Brain microvascular endothelial cell (primary cell): ENCODE results near the gene PCBP3.

Experiments used
- DNase-seq: peaks from one replicate; pipeline ENCODE4 v3.0.0-alpha.2; 2020
- H3K27ac ChIP-seq: fragments of 250-450 bp; sonication (Bioruptor Pico); 2 replicates; pipeline ENCODE4 v1.5.1; 2020; ENCODE audit warnings: mild to moderate bottlenecking, moderate library complexity
- H3K27me3 ChIP-seq: fragments of 250-450 bp; sonication (Bioruptor Pico); replicated peaks from 2 replicates; pipeline ENCODE4 v1.5.1; 2020; ENCODE audit warnings: mild to moderate bottlenecking
- H3K36me3 ChIP-seq: fragments of 250-450 bp; sonication (Bioruptor Pico); replicated peaks from 2 replicates; pipeline ENCODE4 v1.5.1; 2020; ENCODE audit warnings: mild to moderate bottlenecking
- H3K4me3 ChIP-seq: 2 replicates; pipeline ENCODE4 v1.5.1; 2011; ENCODE audit warnings: low read depth, mild to moderate bottlenecking, control low read depth, low read length, moderate library complexity
- in situ Hi-C: cut with HindIII; loops from 2 replicates; pipeline ENCODE4 v1.10.0; 2017; ENCODE audit warnings: low sequenced_read_pairs, low pct_ligation_motif_present
- TF ChIP-seq, protein P1 (sequence below): IDR thresholded peaks from 2 replicates; pipeline ENCODE4 v1.5.1; 2011; ENCODE audit warnings: low read depth, mild to moderate bottlenecking, moderate library complexity, low read length, control low read depth, inconsistent platforms; ENCODE audit errors: missing control alignments

PCBP3 gene

DNA sequence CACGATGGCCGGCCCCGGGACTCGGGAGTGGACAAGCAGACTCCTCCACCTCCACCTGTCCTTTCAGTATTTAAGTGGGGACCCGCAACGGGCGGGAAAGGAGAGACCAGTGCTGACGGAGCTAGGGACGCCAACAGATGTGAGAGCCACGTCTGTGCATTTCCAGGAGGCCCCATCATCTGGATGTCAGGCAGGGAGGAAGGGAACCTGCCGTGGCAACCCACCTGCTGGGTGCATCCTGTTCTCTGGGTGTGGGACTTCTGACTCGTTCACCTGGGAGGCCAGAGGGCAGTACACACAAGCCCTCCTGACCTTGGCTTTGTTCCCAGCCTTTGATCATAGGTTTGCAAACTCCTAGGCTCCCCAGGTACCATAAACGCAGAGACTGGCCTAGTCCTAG, 5.6 kb upstream of the PCBP3 start:
- Histone ChIP-seq H3K27me3 (no peaks in the 10 kb centered on the region), H3K36me3 (no peaks in the 10 kb centered on the region), H3K4me3 (no peak overlapping the region), H3K27ac (no peak overlapping the region)
- DNase-seq = no peak
- in situ Hi-C loops = no loop called here
- TF ChIP-seq, protein P1, sequence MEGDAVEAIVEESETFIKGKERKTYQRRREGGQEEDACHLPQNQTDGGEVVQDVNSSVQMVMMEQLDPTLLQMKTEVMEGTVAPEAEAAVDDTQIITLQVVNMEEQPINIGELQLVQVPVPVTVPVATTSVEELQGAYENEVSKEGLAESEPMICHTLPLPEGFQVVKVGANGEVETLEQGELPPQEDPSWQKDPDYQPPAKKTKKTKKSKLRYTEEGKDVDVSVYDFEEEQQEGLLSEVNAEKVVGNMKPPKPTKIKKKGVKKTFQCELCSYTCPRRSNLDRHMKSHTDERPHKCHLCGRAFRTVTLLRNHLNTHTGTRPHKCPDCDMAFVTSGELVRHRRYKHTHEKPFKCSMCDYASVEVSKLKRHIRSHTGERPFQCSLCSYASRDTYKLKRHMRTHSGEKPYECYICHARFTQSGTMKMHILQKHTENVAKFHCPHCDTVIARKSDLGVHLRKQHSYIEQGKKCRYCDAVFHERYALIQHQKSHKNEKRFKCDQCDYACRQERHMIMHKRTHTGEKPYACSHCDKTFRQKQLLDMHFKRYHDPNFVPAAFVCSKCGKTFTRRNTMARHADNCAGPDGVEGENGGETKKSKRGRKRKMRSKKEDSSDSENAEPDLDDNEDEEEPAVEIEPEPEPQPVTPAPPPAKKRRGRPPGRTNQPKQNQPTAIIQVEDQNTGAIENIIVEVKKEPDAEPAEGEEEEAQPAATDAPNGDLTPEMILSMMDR = no peak

DNA sequence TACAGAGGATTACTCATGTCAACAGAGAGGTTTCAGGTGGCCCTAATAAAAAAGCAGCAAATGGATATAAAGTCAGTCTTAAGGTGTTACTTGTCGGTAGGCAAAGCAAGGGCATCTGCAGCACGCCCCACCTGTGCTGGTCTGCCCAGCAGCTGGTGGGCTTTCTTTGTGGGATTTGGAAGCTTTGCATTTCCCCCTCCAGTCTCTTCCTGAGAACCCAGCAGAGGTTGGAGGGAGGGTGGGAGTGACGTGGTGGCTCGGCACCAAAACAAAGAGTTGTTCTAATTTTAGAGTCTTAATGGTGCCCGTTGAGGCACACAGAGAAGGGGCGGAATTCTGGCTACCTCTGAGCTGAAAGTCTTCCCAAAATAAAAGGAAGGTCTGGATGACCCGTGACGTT, 4.8 kb upstream of the PCBP3 start:
- H3K27me3 ChIP-seq = no peaks in the 10 kb centered on the region
- H3K27ac ChIP-seq = no peak overlapping the region
- DNase-seq = no peak
- H3K36me3 ChIP-seq = no peaks in the 10 kb centered on the region
- no peak overlapping the region for H3K4me3 ChIP-seq
- TF ChIP-seq, protein P1 = no peak
- in situ Hi-C loops = no loop called here

DNA sequence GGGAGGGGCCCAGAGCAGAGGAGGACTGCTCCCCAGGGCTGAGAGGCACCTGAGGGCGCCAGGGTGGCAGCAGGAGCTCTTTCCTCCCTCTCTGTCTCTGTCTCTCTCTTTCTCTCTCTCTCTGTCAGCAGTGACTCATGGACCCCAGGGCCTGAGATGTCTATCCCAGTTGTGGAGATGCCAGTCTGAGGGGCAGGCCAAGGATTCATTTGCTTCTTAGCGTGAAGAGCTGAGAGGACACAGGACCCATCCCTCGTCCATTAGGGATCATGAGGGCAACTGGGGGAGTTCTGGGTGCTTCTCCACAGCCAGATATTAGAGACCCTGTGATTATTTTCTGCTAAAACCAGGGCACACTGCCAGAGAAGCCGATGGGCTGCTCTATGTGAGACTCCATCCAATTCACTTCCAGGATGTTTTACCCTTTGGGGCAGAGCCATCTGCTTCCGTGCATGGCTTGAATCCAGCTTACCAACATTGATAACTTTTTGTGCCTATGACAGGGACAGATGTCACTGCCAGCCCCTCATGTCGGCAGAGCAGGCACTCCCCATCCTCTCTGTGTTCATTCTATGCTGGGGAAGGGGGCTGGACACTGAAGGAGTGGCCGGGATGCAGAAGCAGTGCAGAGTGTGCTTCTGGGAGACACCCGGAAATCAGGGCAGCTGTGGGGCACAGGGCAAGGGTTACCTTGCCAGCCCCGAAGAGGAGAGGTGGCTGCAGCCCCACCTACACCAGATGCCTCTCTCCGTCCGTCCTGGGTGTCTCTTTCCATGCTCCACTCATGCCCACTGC, 4.1 kb upstream of the PCBP3 start:
- Histone ChIP-seq H3K27me3 (no peaks in the 10 kb centered on the region), H3K4me3 (no peak overlapping the region), H3K36me3 (no peaks in the 10 kb centered on the region), H3K27ac (no peak overlapping the region)
- DNase-seq = no peak
- in situ Hi-C loops = no loop called here
- TF ChIP-seq, protein P1 = no peak

DNA sequence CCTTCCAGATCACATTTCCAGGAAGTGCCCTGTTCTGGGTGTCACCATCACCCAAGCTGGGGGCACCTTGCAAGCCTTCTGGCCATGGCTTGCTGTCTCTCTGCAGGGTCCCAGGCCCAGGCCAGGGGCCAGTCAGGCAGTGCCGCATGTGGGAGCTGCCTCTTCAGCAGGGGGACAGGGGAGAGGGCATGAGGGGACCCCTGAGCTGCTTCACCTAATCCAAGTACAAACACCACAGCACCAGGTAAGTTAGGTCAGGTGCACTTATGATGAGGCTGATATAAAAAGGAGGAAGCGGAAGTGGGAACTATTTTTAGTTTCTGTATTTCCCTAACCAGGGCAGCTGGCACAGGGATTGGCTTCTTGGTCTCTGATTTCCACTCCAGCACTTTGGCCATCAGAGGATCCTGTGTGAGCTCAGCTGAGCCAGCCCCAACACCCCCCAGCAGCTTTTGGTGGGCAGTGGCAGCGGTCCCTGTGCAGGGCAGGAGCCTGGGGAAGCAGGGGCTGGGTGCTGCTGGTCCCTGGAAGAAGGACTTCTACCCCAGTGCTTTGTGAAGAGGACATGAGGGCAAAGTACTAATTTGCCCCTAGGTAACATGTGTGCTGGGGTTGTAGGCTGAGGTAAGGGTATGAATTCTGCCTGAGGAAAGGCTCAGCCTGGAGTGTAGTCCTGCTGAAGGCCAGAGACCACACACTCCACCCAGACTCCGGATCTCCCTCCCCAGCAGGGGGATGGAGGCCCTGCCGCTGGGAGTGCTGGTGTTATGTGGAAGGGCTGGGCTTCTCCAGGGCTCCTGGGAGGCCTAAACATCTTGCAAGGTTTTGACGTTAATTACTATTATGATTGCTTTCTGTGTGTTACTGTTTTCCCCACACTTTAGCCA, 3.3 kb upstream of the PCBP3 start:
- in situ Hi-C loops = no loop called here
- H3K4me3 ChIP-seq = no peak overlapping the region
- TF ChIP-seq, protein P1 = no peak
- no peaks in the 10 kb centered on the region for H3K27me3 ChIP-seq
- DNase-seq = no peak
- peak overlapping the region; percentile 10 for H3K27ac ChIP-seq
- no peaks in the 10 kb centered on the region for H3K36me3 ChIP-seq

DNA sequence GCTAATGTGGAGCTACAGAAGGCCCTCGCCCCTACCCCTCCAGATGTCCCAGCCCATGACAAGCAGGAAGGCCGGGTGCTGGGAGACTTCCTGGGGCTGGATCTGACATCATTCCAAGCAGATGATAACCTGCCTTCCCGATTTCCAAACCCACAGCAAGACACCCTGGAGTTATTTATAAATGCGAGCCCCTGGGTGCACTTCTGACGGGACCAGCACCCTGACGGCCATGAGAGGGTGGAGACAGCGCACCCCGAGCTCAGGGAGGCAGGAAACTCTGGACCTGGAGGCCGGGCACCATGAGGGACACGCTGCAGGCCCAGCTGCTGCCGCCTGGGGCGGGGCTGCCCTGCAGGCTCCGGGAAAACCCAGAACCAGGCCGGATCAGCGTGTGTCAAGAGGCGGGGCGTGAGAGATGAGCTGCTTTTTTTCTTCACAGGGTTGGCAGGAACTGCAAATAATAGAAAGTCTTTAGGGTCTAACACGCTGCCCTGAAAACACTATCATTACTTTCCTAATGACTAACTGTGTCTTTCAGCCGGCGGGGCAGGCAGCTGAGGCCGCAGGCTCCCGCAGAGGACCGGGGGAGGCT, 2.5 kb upstream of the PCBP3 start:
- in situ Hi-C loops = no loop called here
- peak overlapping the region; percentile 10 for H3K27ac ChIP-seq
- TF ChIP-seq, protein P1 = peak; percentile 47
- H3K27me3 ChIP-seq = no peaks in the 10 kb centered on the region
- no peak overlapping the region for H3K4me3 ChIP-seq
- peak; percentile 61 for DNase-seq
- no peaks in the 10 kb centered on the region for H3K36me3 ChIP-seq
